H9 (cell line): ENCODE results near the gene ITGBL1. TPM values are rescaled to one million over a fixed set of nuclear protein-coding genes. Genes with fewer than 3 reads are reported as not detected.

Source experiments
- DNase-seq: peaks from one replicate; pipeline ENCODE4 v3.0.0-alpha.2; 2017
- H2AFZ ChIP-seq: one replicate; pipeline ENCODE4 v1.6.1; 2013; ENCODE audit warnings: mild to moderate bottlenecking, low read length, control low read depth, moderate library complexity
- H2AK5ac ChIP-seq: 2 replicates; pipeline ENCODE4 v1.6.1; 2013; ENCODE audit warnings: low read length, control low read depth, mixed read lengths; ENCODE audit not compliant: insufficient read length
- H2BK120ac ChIP-seq: one replicate; pipeline ENCODE4 v1.6.1; 2013; ENCODE audit warnings: low read depth, mild to moderate bottlenecking, low read length, control low read depth, inconsistent platforms; ENCODE audit not compliant: poor library complexity, severe bottlenecking
- H2BK12ac ChIP-seq: 2 replicates; pipeline ENCODE4 v1.6.1; 2013; ENCODE audit warnings: low read length, control low read depth, mixed read lengths, low read depth; ENCODE audit not compliant: insufficient read length
- H2BK15ac ChIP-seq: 2 replicates; pipeline ENCODE4 v1.6.1; 2013; ENCODE audit warnings: low read depth, low read length, control low read depth
- H2BK20ac ChIP-seq: one replicate; pipeline ENCODE4 v1.6.1; 2013; ENCODE audit warnings: low read depth, mild to moderate bottlenecking, low read length, control low read depth, inconsistent platforms; ENCODE audit not compliant: poor library complexity, severe bottlenecking
- H2BK5ac ChIP-seq: 2 replicates; pipeline ENCODE4 v1.6.1; 2013; ENCODE audit warnings: low read length, control low read depth, mixed read lengths; ENCODE audit not compliant: insufficient read length
- H3K14ac ChIP-seq: 2 replicates; pipeline ENCODE4 v1.6.1; 2013; ENCODE audit warnings: low read length, control low read depth; ENCODE audit not compliant: insufficient read depth
- H3K18ac ChIP-seq: 2 replicates; pipeline ENCODE4 v1.6.1; 2013; ENCODE audit warnings: low read depth, mild to moderate bottlenecking, mixed read lengths, low read length, control low read depth; ENCODE audit not compliant: insufficient read length
- H3K23ac ChIP-seq: 2 replicates; pipeline ENCODE4 v1.6.1; 2013; ENCODE audit warnings: low read length, control low read depth, mixed read lengths, low read depth; ENCODE audit not compliant: insufficient read length
- H3K23me2 ChIP-seq: 2 replicates; pipeline ENCODE4 v1.6.1; 2013; ENCODE audit warnings: low read depth, mild to moderate bottlenecking, mixed read lengths, low read length, control low read depth; ENCODE audit not compliant: insufficient read length, poor library complexity, severe bottlenecking
- H3K27ac ChIP-seq: 2 replicates; pipeline ENCODE4 v1.5.1; 2013; ENCODE audit warnings: low read length, control low read depth, mixed read lengths, low read depth; ENCODE audit not compliant: insufficient read length
- H3K27me3 ChIP-seq: 2 replicates; pipeline ENCODE4 v1.6.1; 2013; ENCODE audit warnings: low read length, control low read depth, inconsistent platforms; ENCODE audit not compliant: insufficient read depth
- H3K4ac ChIP-seq: 2 replicates; pipeline ENCODE4 v1.6.1; 2013; ENCODE audit warnings: low read depth, mild to moderate bottlenecking, control low read depth, inconsistent platforms, low read length, moderate library complexity
- H3K4me1 ChIP-seq: 2 replicates; pipeline ENCODE4 v1.6.1; 2013; ENCODE audit warnings: low read length, control low read depth, inconsistent platforms; ENCODE audit not compliant: insufficient read depth
- H3K4me2 ChIP-seq: 2 replicates; pipeline ENCODE4 v1.6.1; 2013; ENCODE audit warnings: low read length, control low read depth, mixed read lengths; ENCODE audit not compliant: insufficient read length, insufficient read depth
- H3K56ac ChIP-seq: 2 replicates; pipeline ENCODE4 v1.6.1; 2013; ENCODE audit warnings: low read depth, mild to moderate bottlenecking, mixed read lengths, low read length, control low read depth; ENCODE audit not compliant: insufficient read length
- H3K79me1 ChIP-seq: 2 replicates; pipeline ENCODE4 v1.6.1; 2013; ENCODE audit warnings: low read depth, mild to moderate bottlenecking, moderate library complexity, low read length, control low read depth, inconsistent platforms; ENCODE audit not compliant: insufficient read depth, poor library complexity, severe bottlenecking
- H3K79me2 ChIP-seq: 2 replicates; pipeline ENCODE4 v1.6.1; 2013; ENCODE audit warnings: low read length, control low read depth, inconsistent platforms; ENCODE audit not compliant: insufficient read depth
- H3K9ac ChIP-seq: 2 replicates; pipeline ENCODE4 v1.6.1; 2013; ENCODE audit warnings: low read length, control low read depth, mixed read lengths; ENCODE audit not compliant: insufficient read length; ENCODE audit errors: extremely low read depth
- H3K9me3 ChIP-seq: one replicate; pipeline ENCODE4 v1.6.1; 2013; ENCODE audit warnings: low read depth, low read length, inconsistent platforms; ENCODE audit not compliant: control insufficient read depth
- H3T11ph ChIP-seq: one replicate; pipeline ENCODE4 v1.6.1; 2013; ENCODE audit warnings: mild to moderate bottlenecking, low read length, control low read depth, inconsistent platforms
- H4K20me1 ChIP-seq: one replicate; pipeline ENCODE4 v1.6.1; 2013; ENCODE audit not compliant: control insufficient read depth, insufficient read length, insufficient read depth
- H4K5ac ChIP-seq: 2 replicates; pipeline ENCODE4 v1.6.1; 2013; ENCODE audit warnings: low read depth, mild to moderate bottlenecking, mixed read lengths, low read length, control low read depth; ENCODE audit not compliant: insufficient read length
- H4K8ac ChIP-seq: replicated peaks from 2 replicates; pipeline ENCODE4 v1.6.1; 2013; ENCODE audit warnings: low read length, control low read depth, mixed read lengths, low read depth; ENCODE audit not compliant: insufficient read length
- H4K91ac ChIP-seq: 2 replicates; pipeline ENCODE4 v1.6.1; 2013; ENCODE audit warnings: low read depth, mild to moderate bottlenecking, moderate library complexity, mixed read lengths, low read length, control low read depth; ENCODE audit not compliant: insufficient read length
- H3K27ac Mint-ChIP-seq, 3 experiments: 2 replicates in 2 of 3; 3 replicates in 1 of 3; pipeline ENCODE4 v1.8.0; 2020 to 2021; ENCODE audit warnings: mixed read lengths in 3 of 3, mild to moderate bottlenecking in 1 of 3, moderate library complexity in 1 of 3
- H3K27me3 Mint-ChIP-seq: 2 replicates; pipeline ENCODE4 v1.8.0; 2021; ENCODE audit warnings: low read depth, mild to moderate bottlenecking, moderate library complexity, mixed read lengths
- H3K36me3 Mint-ChIP-seq, 3 experiments: 2 replicates in 2 of 3; 3 replicates in 1 of 3; pipeline ENCODE4 v1.8.0; 2020 to 2021; ENCODE audit warnings: low read depth in 3 of 3, mixed read lengths in 3 of 3; ENCODE audit not compliant: insufficient read depth in 1 of 3
- H3K4me1 Mint-ChIP-seq, 2 experiments: 2 replicates each; pipeline ENCODE4 v1.8.0; 2020; ENCODE audit warnings: mixed read lengths in 2 of 2
- H3K4me3 Mint-ChIP-seq, 2 experiments: 2 replicates in 1 of 2; 3 replicates in 1 of 2; pipeline ENCODE4 v1.8.0; 2020 to 2021; ENCODE audit warnings: mild to moderate bottlenecking in 2 of 2, mixed read lengths in 2 of 2, moderate library complexity in 1 of 2
- H3K9me3 Mint-ChIP-seq, 2 experiments: 2 replicates in 1 of 2; 3 replicates in 1 of 2; pipeline ENCODE4 v1.8.0; 2020; ENCODE audit warnings: mild to moderate bottlenecking in 2 of 2, mixed read lengths in 2 of 2, moderate library complexity in 1 of 2
- CTCF ChIP-seq: fragments of 200-600 bp; sonication (generic); conservative IDR thresholded peaks from 3 replicates; pipeline ENCODE4 v1.8.0; 2021; ENCODE audit warnings: antibody characterized with exemption, mild to moderate bottlenecking
- total RNA-seq: library from RNA; stranded (reverse); gene quantifications from 2 replicates; pipeline ENCODE4 v1.2.1, GENCODE V29; 2021

The ITGBL1 gene
- total RNA-seq, 1 experiment from 2014 or later, result not detected

GRCh38 chr13:101681834-101682233 is 229.4 kb downstream of the ITGBL1 start:
- no peak overlapping the region for H3K4ac ChIP-seq
- H3K23ac ChIP-seq, result no peak overlapping the region

More at GRCh38 chr13:101681834-101682233, 229.4 kb downstream of the ITGBL1 start:
- no peak overlapping the region for H3K14ac ChIP-seq
- Mint-ChIP-seq H3K4me3 (no peak overlapping the region), H3K27ac (no peak overlapping the region), H3K36me3 (no peaks in the 10 kb centered on the region), H3K9me3 (no peaks in the 10 kb centered on the region), H3K4me1 (no peaks in the 10 kb centered on the region), H3K27me3 (no peaks in the 10 kb centered on the region; the same call in 1 of the 2 replicates)
- H3K27me3 ChIP-seq, result no peaks in the 10 kb centered on the region
- H2BK12ac ChIP-seq, result no peak overlapping the region
- no peak overlapping the region for H2AFZ ChIP-seq
- H2AK5ac ChIP-seq, result no peak overlapping the region
- H3T11ph ChIP-seq, result no peak overlapping the region
- DNase-seq, result no peak
- no peak overlapping the region for H4K5ac ChIP-seq
- H2BK120ac ChIP-seq, result no peak overlapping the region
- no peaks in the 10 kb centered on the region for H3K79me1 ChIP-seq
- H3K27ac ChIP-seq, result no peak overlapping the region
- H3K56ac ChIP-seq, result no peak overlapping the region
- no peak overlapping the region for H3K18ac ChIP-seq
- no peak overlapping the region for H3K4me2 ChIP-seq
- no peak overlapping the region for H2BK15ac ChIP-seq
- H2BK5ac ChIP-seq, result no peak overlapping the region
- H3K23me2 ChIP-seq, result no peaks in the 10 kb centered on the region
- no peaks in the 10 kb centered on the region for H3K9me3 ChIP-seq
- H3K79me2 ChIP-seq, result no peaks in the 10 kb centered on the region
- no peak for TF ChIP-seq CTCF
- no peak overlapping the region for H4K8ac ChIP-seq
- no peaks in the 10 kb centered on the region for H3K4me1 ChIP-seq
- no peaks in the 10 kb centered on the region for H4K20me1 ChIP-seq
- H2BK20ac ChIP-seq, result no peak overlapping the region
- no peak overlapping the region for H4K91ac ChIP-seq
- no peak overlapping the region for H3K9ac ChIP-seq
